Panc1 (cell line): ENCODE data around the gene SFN. TPM values are rescaled to one million over a fixed set of nuclear protein-coding genes. Genes with fewer than 3 reads are reported as not detected.

Experiments
- ATAC-seq: fragments of 200-7000 bp; cut with Tn5 transposase; 2 replicates; pipeline ENCODE4 v1.9.1; 2020; ENCODE audit warnings: mild to moderate bottlenecking, moderate library complexity
- BruUV-seq: library from RNA; stranded (reverse); fragments of 400-500 nt; replicated peaks from 2 replicates; lab custom pipeline; 2021; lab: Mats Ljungman, UMichigan
- CTCF ChIA-PET: fragments of 300-600 bp; sonication (Branson Sonifier 250); formaldehyde crosslinking; loops from one replicate; lab custom pipeline; 2022; ENCODE audit warnings: antibody characterized with exemption; lab: Charles Lee
- POLR2A ChIA-PET: fragments of 300-600 bp; sonication (Branson Sonifier 250); formaldehyde crosslinking; loops from one replicate; lab custom pipeline; 2022; ENCODE audit warnings: antibody characterized with exemption; lab: Charles Lee
- DNase-seq: peaks from one replicate; pipeline ENCODE4 v3.0.0-alpha.2; 2010; ENCODE audit warnings: low read depth, low spot score
- H3K27ac ChIP-seq: 2 replicates; pipeline ENCODE4 v1.5.1; 2011; ENCODE audit warnings: mild to moderate bottlenecking, low read length, inconsistent platforms
- H3K27me3 ChIP-seq: fragments of 200-500 bp; sonication (Bioruptor generic); 2 replicates; pipeline ENCODE4 v1.6.0; 2014; ENCODE audit warnings: low read length, inconsistent platforms; ENCODE audit not compliant: control insufficient read depth, insufficient read depth
- H3K36me3 ChIP-seq: fragments of 200-500 bp; sonication (Bioruptor generic); 2 replicates; pipeline ENCODE4 v1.5.1; 2014; ENCODE audit warnings: inconsistent platforms, mild to moderate bottlenecking, low read length, moderate library complexity; ENCODE audit not compliant: control insufficient read depth, insufficient read depth
- H3K4me1 ChIP-seq: 2 replicates; pipeline ENCODE4 v1.5.1; 2011; ENCODE audit warnings: inconsistent platforms, mild to moderate bottlenecking, low read length, moderate library complexity; ENCODE audit not compliant: control insufficient read depth, insufficient read depth
- H3K4me3 ChIP-seq, 2 experiments: 2 replicates each; pipeline ENCODE4 v1.5.1; 2011 to 2012; ENCODE audit warnings: low read depth in 2 of 2, low read length in 2 of 2, mild to moderate bottlenecking in 2 of 2, inconsistent platforms in 1 of 2, moderate library complexity in 1 of 2
- H3K9me3 ChIP-seq: fragments of 200-500 bp; sonication (Bioruptor generic); 2 replicates; pipeline ENCODE4 v1.5.1; 2014; ENCODE audit warnings: low read depth, mild to moderate bottlenecking, inconsistent platforms, low read length, moderate library complexity; ENCODE audit not compliant: control insufficient read depth, insufficient read depth
- POLR2AphosphoS5 ChIP-seq: IDR thresholded peaks from 2 replicates; pipeline ENCODE4 v1.6.1; 2012; ENCODE audit warnings: mild to moderate bottlenecking, low read depth, low read length, moderate library complexity
- SIN3A ChIP-seq: IDR thresholded peaks from 2 replicates; pipeline ENCODE4 v1.6.1; 2012; ENCODE audit warnings: low read depth, mild to moderate bottlenecking, low read length, moderate library complexity, borderline replicate concordance; ENCODE audit not compliant: insufficient read depth
- TCF7L2 ChIP-seq: IDR thresholded peaks from 2 replicates; pipeline ENCODE4 v1.6.1; 2011; ENCODE audit warnings: mild to moderate bottlenecking, low read depth, low read length, inconsistent platforms
- in situ Hi-C: cut with HindIII; loops from 2 replicates; pipeline ENCODE4 v1.10.0; 2016; ENCODE audit warnings: low sequenced_read_pairs, low pct_unique_long_range_greater_than_20kb
- intact Hi-C: fragments of 100-400 bp; cut with micrococcal nuclease; formaldehyde crosslinking; loops from one replicate; pipeline ENCODE4 v1.10.0; 2022; ENCODE audit not compliant: unreplicated experiment
- total RNA-seq: library from RNA; stranded (reverse); gene quantifications from one replicate; pipeline ENCODE4 v1.2.1, GENCODE V29; 2021; ENCODE audit not compliant: unreplicated experiment
- TF ChIP-seq, protein P1 (sequence below), 2 experiments: IDR thresholded peaks; 2 replicates each; pipeline ENCODE4 v1.6.1; 2011 to 2012; ENCODE audit warnings: low read depth in 2 of 2, control low read depth in 1 of 2, low read length in 1 of 2, mild to moderate bottlenecking in 1 of 2, moderate library complexity in 1 of 2; ENCODE audit not compliant: insufficient read depth in 1 of 2
- TF ChIP-seq, protein P2 (sequence below): fragments of 450-650 bp; IDR thresholded peaks from 2 replicates; pipeline ENCODE4 v1.5.1; 2017; ENCODE audit warnings: mild to moderate bottlenecking

Gene SFN
- total RNA-seq, 1 experiment from 2014 or later: 188 TPM

DNA sequence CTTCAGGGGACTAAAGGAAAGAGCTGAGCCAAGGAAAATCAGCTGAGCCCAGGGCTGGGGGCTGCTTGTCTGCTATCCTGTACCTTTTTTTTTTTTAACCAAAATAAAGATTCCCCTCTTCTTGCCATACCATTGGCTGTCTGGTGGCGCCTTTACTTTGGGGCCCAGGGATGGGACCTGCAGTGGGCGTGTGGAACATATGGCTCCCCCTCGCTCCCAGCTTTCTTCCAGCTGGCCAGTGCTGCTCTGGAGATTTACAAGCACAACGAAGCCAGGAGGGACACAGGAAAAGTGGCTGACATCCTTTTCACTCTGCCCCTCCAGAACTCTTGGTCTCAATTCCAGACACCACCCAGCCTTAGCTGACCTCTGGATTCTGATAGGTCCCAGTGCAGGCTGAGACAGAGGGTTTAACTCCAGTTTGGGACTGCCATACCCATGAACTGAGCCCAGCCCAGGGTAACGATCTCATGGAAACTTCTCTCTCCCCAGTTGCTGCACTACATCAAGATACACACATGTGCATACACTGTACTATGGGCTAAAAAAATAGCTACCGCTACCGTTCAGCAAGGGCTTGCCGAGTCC, 5.4 kb upstream of the SFN start:
- POLR2A ChIA-PET: interaction anchor here (0.8 kb wide), 1 partner anchor 25 kb away, joined by 3 read pairs; no protein-coding TSS in a partner anchor
- no peak for ATAC-seq
- BruUV-seq: no TSS peak
- CTCF ChIA-PET: interaction anchor here (0.5 to 0.8 kb wide), 2 partner anchors 17 to 263 kb away, joined by 3 read pairs; no protein-coding TSS in a partner anchor
- Histone ChIP-seq H3K27me3 (no peaks in the 10 kb centered on the region), H3K36me3 (no peaks in the 10 kb centered on the region), H3K9me3 (no peaks in the 10 kb centered on the region), H3K27ac (no peak overlapping the region), H3K4me1 (peaks cover 15% of the 10 kb centered on the region), H3K4me3 (no peak overlapping the region)
- in situ Hi-C loops: no loop called here
- no peak for TF ChIP-seq SIN3A
- TF ChIP-seq, protein P1, sequence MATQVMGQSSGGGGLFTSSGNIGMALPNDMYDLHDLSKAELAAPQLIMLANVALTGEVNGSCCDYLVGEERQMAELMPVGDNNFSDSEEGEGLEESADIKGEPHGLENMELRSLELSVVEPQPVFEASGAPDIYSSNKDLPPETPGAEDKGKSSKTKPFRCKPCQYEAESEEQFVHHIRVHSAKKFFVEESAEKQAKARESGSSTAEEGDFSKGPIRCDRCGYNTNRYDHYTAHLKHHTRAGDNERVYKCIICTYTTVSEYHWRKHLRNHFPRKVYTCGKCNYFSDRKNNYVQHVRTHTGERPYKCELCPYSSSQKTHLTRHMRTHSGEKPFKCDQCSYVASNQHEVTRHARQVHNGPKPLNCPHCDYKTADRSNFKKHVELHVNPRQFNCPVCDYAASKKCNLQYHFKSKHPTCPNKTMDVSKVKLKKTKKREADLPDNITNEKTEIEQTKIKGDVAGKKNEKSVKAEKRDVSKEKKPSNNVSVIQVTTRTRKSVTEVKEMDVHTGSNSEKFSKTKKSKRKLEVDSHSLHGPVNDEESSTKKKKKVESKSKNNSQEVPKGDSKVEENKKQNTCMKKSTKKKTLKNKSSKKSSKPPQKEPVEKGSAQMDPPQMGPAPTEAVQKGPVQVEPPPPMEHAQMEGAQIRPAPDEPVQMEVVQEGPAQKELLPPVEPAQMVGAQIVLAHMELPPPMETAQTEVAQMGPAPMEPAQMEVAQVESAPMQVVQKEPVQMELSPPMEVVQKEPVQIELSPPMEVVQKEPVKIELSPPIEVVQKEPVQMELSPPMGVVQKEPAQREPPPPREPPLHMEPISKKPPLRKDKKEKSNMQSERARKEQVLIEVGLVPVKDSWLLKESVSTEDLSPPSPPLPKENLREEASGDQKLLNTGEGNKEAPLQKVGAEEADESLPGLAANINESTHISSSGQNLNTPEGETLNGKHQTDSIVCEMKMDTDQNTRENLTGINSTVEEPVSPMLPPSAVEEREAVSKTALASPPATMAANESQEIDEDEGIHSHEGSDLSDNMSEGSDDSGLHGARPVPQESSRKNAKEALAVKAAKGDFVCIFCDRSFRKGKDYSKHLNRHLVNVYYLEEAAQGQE (IDR thresholded peaks at IDR 0.05; ENCODE audit: insufficient read depth in 1 of 2, low read depth in 2 of 2, low read length in 1 of 2): no peak
- TF ChIP-seq, protein P2, sequence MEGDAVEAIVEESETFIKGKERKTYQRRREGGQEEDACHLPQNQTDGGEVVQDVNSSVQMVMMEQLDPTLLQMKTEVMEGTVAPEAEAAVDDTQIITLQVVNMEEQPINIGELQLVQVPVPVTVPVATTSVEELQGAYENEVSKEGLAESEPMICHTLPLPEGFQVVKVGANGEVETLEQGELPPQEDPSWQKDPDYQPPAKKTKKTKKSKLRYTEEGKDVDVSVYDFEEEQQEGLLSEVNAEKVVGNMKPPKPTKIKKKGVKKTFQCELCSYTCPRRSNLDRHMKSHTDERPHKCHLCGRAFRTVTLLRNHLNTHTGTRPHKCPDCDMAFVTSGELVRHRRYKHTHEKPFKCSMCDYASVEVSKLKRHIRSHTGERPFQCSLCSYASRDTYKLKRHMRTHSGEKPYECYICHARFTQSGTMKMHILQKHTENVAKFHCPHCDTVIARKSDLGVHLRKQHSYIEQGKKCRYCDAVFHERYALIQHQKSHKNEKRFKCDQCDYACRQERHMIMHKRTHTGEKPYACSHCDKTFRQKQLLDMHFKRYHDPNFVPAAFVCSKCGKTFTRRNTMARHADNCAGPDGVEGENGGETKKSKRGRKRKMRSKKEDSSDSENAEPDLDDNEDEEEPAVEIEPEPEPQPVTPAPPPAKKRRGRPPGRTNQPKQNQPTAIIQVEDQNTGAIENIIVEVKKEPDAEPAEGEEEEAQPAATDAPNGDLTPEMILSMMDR: no peak
- TF ChIP-seq TCF7L2: no peak
- no peak for TF ChIP-seq POLR2AphosphoS5
- DNase-seq: no peak
- intact Hi-C loops: no loop called here

DNA sequence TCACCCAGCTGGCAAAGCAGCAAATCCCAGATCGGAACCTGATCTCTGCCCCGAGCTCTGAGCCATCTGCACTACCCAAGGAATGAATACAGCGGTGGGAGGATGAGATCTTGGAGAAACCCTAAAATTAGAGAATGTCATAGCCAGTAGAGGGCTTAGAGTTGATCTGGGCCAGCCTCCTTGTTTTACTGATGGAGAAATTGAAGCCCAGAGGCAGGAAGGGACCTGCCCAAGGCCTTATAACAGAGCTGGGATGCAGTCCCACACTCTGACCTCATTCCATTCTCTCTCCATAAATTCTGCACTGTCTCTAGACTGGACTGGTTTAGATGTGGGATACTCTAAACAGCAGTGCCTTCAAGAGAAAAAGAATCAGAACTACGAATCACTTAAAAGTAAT, 4.8 kb upstream of the SFN start:
- Histone ChIP-seq H3K27ac (no peak overlapping the region), H3K27me3 (no peaks in the 10 kb centered on the region), H3K4me3 (no peak overlapping the region), H3K36me3 (no peaks in the 10 kb centered on the region; the same call in 1 of the 2 replicates), H3K4me1 (peaks cover 18% of the 10 kb centered on the region), H3K9me3 (no peaks in the 10 kb centered on the region)
- ATAC-seq (no peak), DNase-seq (no peak)
- ChIA-PET CTCF (interaction anchor here (0.5 to 0.8 kb wide), 2 partner anchors 17 to 263 kb away, joined by 3 read pairs; no protein-coding TSS in a partner anchor), POLR2A (no interaction called here)
- in situ Hi-C loops (no loop called here), intact Hi-C loops (no loop called here)
- TF ChIP-seq SIN3A (no peak), POLR2AphosphoS5 (no peak), TCF7L2 (no peak)
- TF ChIP-seq, protein P2: no peak
- TF ChIP-seq, protein P1 (IDR thresholded peaks at IDR 0.05; ENCODE audit: insufficient read depth in 1 of 2, low read depth in 2 of 2, low read length in 1 of 2): no peak
- no TSS peak for BruUV-seq
